Stomach (tissue), 4 donors: ENCODE measurements around the gene C1R.

Experiments
- CTCF ChIP-seq, 7 experiments: fragments of 450-650 bp in 4 of 7; fragments of 200-600 bp in 3 of 7; sonication (generic) in 3 of 7; IDR thresholded peaks; one replicate each; pipeline ENCODE4 v1.5.1; 2016 to 2019; ENCODE audit warnings: antibody characterized with exemption in 7 of 7, control low read depth in 2 of 7, mild to moderate bottlenecking in 1 of 7
- EP300 ChIP-seq: sonication (generic); formaldehyde crosslinking; IDR thresholded peaks from one replicate; pipeline ENCODE4 v1.6.1; 2017; ENCODE audit warnings: antibody characterized with exemption
- POLR2A ChIP-seq, 4 donors: fragments of 450-650 bp; IDR thresholded peaks; one replicate each; pipeline ENCODE4 v1.6.1; 2016; ENCODE audit warnings: antibody characterized with exemption in 4 of 4, control low read depth in 2 of 4, mild to moderate bottlenecking in 1 of 4, moderate library complexity in 1 of 4
- POLR2AphosphoS5 ChIP-seq, 3 donors: sonication (generic); formaldehyde crosslinking; IDR thresholded peaks; one replicate each; pipeline ENCODE4 v1.6.1; 2016; ENCODE audit warnings: antibody characterized with exemption in 3 of 3

- no peak for TF ChIP-seq POLR2A (IDR thresholded peaks at IDR 0.05)
- no peak for TF ChIP-seq CTCF (IDR thresholded peaks at IDR 0.05)
- TF ChIP-seq POLR2AphosphoS5 (IDR thresholded peaks at IDR 0.05), result no peak
- TF ChIP-seq EP300, result no peak
Measured at GRCh38 chr12:7116916-7117315, 24.7 kb upstream of the C1R start.
